ENCODE results near the gene IPPK. TPM values are rescaled to one million over a fixed set of nuclear protein-coding genes. Genes with fewer than 3 reads are reported as not detected.

Gene IPPK
- total RNA-seq, 2 donors from 2014 or later, result 8.9 to 13.1 TPM

- peak overlapping the region; percentile 76 to 94 for H3K4me3 ChIP-seq
- H3K36me3 ChIP-seq, result no peaks in the 10 kb centered on the region
- no peaks in the 10 kb centered on the region for H3K27me3 ChIP-seq
- H3K9me3 ChIP-seq, result no peaks in the 10 kb centered on the region
- peak overlapping the region; percentile 86 to 93 for H3K27ac ChIP-seq
- DNase-seq (ENCODE audit: low spot score), result peak; percentile 74
- H3K4me1 ChIP-seq, result peaks cover 0 to 61% of the 10 kb centered on the region in 2 donors
- no peak for TF ChIP-seq CTCF (IDR thresholded peaks at IDR 0.05)
Measured at GRCh38 chr9:92668746-92669526, 995 bp downstream of the IPPK start.

GRCh38 chr9:92666912-92667532 is 2.9 kb downstream of the IPPK start:
- no peaks in the 10 kb centered on the region for H3K9me3 ChIP-seq
- DNase-seq (ENCODE audit: low spot score), result no peak
- no peaks in the 10 kb centered on the region for H3K36me3 ChIP-seq
- no peak for TF ChIP-seq CTCF (IDR thresholded peaks at IDR 0.05)
- H3K27me3 ChIP-seq, result no peaks in the 10 kb centered on the region
- H3K27ac ChIP-seq, result peak overlapping the region; percentile 46 to 93
- no peak overlapping the region for H3K4me3 ChIP-seq
- H3K4me1 ChIP-seq, result peaks cover 0 to 61% of the 10 kb centered on the region in 2 donors

GRCh38 chr9:92666236-92666635 is 3.7 kb downstream of the IPPK start:
- H3K4me1 ChIP-seq, result peaks cover 0 to 58% of the 10 kb centered on the region in 2 donors
- H3K9me3 ChIP-seq, result no peaks in the 10 kb centered on the region
- no peak overlapping the region for H3K4me3 ChIP-seq
- TF ChIP-seq CTCF (IDR thresholded peaks at IDR 0.05), result no peak
- no peaks in the 10 kb centered on the region for H3K27me3 ChIP-seq
- DNase-seq (ENCODE audit: low spot score), result no peak
- peak overlapping the region; percentile 46 to 93 for H3K27ac ChIP-seq
- no peaks in the 10 kb centered on the region for H3K36me3 ChIP-seq

- Histone ChIP-seq H3K4me1 (peaks cover 0 to 54% of the 10 kb centered on the region in 2 donors), H3K4me3 (no peak overlapping the region), H3K27me3 (no peaks in the 10 kb centered on the region), H3K27ac (peak overlapping the region; percentile 46 to 93), H3K9me3 (no peaks in the 10 kb centered on the region), H3K36me3 (no peaks in the 10 kb centered on the region)
- TF ChIP-seq CTCF (IDR thresholded peaks at IDR 0.05), result no peak
- DNase-seq (ENCODE audit: low spot score), result no peak
Measured at GRCh38 chr9:92665836-92666235, 4.1 kb downstream of the IPPK start.

- Histone ChIP-seq H3K36me3 (no peaks in the 10 kb centered on the region), H3K27me3 (no peaks in the 10 kb centered on the region), H3K27ac (peak overlapping the region; percentile 46 to 93), H3K4me3 (no peak overlapping the region), H3K4me1 (peaks cover 0 to 51% of the 10 kb centered on the region in 2 donors), H3K9me3 (no peaks in the 10 kb centered on the region)
- no peak for TF ChIP-seq CTCF (IDR thresholded peaks at IDR 0.05)
- DNase-seq (ENCODE audit: low spot score), result no peak
Measured at GRCh38 chr9:92664394-92665152, 5.4 kb downstream of the IPPK start.
